Measurements from ENCODE around the gene STXBP6. TPM values are rescaled to one million over a fixed set of nuclear protein-coding genes. Genes with fewer than 3 reads are reported as not detected.
"Not testable (repeated sequence)": the region's sequence is repeated elsewhere in the genome, so short reads cannot be mapped to it uniquely, and the experiment has no call there.

The STXBP6 gene
- total RNA-seq, 1 experiment from 2014 or later = 12.6 TPM

DNA sequence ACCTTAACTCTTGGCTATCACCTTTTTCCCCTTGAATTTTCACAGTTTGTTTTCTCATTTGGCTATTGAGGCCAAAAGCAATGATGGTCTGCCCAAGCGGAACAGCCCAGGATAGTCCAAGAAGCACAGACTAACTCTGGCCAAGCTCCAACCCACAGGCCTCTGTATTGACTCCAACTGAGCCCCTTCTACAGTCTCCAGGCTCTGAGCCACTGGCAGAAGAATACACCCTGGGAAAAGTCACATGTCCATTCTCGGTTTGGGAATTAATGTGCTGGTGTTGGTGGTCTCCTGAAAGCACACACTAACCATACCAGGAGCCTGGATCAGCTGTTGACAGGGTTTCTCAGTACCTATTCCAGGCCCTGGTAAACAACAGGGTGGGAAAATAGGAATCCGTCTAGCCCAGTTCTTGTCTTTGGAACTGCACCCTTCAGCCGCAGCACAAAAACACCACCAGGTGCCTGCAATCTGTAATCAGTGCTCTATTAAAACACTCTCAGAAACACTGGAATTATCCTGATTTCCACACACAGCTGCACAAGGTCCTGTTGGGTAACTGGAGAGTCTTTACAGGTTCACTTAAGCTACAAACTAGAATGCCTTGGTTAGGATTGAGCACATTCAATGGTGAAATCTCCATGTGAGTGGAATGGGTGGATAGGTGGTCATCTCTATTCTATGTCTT lies 63.6 kb downstream of the STXBP6 start:
- no peak for DNase-seq (ENCODE audit: low spot score)

DNA sequence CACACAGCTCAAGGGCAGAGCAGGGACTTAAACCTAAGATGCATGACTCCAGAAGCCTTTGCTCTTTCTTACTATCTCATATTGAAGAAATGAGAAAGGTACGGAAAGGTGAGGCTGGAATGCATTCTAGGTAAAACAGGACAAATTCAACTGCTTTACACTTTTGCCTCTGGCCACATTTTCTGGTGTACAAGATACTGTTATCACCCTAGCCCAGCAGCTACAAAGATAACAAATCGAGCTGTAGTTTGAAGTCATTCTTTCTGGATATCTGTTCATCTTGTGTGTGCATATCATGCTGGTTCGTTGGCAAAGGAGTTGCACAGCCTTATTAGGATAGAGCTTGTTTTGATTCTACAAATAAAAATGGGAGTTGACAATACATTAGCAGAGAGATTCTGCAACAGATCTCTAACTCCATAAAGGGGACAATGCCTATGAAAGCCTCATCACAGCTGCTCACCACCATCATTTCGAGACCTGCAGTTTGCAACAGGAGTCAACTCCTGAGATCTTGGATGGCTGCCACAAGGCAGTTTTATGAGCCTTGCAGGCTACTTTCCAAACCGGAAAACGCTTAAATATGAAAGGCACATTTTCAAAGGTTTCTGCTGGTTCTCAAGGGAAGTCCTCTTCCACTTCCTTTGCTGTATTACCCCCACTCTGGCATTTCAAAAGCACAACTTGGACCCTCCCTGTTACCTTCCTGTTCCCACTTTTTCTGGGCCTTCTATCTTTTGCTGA lies 64.9 kb downstream of the STXBP6 start:
- peak; percentile 81 for DNase-seq (ENCODE audit: low spot score)

DNA sequence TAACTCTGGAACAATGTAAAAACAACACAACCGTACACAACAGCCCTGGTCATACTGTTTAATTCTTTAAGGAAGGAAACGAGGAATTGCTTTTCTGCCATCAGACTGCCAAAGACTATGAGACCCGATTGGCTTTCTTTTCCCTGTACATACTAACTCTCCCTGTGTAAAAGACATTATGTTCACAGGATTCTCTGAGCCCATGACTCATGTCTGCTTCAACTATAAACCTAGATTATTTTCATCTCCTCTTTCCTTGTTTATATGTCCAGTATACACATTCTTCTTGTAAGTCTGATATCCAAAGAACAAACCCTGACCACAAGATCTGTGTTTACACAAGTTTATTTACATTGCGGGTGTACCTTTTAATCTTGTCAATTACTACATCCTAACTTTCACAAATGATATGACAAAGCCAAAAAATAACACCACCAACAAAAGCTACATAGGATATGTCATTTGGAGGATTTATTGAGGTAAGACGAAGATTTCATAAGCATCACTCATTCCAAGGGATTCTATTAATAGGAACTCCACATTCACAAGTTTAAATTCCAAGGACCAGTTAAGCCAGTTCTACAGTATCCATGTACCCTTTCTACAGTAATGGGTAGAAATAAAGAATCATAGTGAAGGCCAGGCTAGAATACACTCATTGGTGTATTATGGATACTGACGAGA lies 67.3 kb downstream of the STXBP6 start:
- DNase-seq (ENCODE audit: low spot score) = peak; percentile 68

DNA sequence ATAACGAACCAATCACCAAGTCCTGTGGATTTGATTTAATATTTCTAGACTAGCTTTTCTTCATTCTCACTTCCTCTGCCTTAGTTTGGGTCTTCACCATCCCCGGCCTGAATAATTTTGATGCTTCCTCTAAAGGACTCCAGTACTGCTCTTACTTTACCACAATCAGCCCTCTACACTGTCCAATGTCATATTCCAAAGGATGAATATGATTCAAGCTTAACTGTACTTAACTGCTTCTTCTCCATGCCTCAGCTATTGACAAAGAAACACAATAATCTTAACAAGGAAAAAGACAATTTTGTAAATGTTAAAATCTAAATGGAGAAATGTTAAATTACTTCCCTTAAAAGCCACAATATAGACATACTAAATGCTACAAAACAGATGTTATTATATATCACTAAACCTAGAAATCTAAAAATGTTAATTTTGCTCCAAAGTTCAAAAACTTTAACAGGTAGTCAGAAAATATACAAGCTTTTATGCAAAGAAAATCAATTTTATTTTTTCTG lies 70.2 kb downstream of the STXBP6 start:
- no peak for DNase-seq (ENCODE audit: low spot score)

DNA sequence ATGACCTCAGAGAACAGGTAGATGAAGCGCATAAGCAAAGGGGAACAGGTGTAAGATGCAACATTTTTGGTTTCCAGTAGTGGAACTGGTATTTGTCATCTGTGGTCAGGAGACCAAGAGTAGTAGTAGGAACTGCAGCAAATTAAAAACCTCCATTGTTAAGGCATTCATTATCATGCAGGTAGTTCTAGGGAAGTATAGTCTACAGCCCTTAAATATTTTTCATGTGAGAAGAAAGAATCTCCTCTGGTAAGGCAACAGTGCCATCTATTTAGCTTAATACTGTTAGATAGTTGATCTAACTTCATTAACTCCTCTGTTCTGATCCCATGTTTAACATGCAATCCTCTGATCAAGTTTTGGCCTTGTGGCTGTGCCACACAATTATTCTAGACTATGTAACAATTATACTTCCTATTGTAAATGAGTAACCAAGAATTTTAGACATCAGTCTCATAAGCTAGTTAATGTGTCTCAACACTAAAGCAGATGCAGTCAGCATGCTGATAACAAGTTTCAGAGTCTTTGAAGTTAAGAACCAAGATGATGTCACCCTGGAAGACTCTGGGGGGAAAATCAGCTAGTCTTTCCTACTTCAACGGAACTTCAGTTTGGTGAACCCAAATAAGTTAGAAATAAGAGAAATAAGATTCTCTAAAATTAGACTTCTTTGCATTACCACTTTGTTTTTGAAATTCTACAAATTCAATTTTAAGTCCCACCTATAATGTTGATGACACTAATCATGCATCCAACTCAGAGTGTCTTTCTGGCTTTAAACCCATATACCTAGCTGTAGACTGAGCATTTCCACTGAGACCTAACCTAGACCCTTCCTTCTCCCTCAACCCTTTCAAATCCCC lies 70.9 kb downstream of the STXBP6 start:
- no peak for DNase-seq (ENCODE audit: low spot score)

DNA sequence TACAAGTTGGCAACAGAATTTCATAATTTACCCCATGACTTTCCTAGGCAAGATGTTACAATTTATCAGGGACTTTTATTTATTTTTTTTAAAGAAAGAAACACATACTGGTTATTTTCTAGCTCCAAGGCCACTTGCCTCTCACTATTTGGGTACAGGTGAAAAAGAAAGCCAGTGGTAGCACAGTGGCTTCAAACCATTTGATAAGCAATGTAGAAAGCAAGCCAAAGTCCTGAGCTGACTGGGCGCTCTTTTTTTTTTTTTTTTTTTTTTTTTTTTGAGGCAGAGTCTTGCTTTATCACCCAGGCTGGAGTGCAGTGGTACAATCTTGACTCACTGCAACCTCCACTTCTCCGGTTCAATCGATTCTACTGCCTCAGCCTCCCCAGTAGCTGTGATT lies 73.3 kb downstream of the STXBP6 start:
- no peak for DNase-seq (ENCODE audit: low spot score)

DNA sequence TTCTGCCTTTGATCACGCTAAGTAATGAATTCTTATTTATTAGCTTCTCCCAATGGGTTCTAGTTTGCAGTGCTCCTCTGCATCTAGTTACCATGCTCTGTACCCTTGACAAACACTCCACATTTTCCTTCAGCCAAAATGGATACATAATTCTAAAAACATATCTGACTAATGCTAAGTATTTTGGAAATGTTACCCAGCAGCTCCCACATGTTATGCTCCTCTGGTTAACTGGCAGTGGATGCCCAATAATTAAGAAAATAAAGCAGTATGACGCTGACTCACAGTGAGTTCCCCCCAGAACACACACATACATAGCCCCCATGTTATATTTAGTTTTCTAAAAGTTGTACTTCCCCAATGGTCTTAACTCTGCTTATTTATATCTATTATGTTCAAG lies 74.6 kb downstream of the STXBP6 start:
- DNase-seq (ENCODE audit: low spot score) = no peak

DNA sequence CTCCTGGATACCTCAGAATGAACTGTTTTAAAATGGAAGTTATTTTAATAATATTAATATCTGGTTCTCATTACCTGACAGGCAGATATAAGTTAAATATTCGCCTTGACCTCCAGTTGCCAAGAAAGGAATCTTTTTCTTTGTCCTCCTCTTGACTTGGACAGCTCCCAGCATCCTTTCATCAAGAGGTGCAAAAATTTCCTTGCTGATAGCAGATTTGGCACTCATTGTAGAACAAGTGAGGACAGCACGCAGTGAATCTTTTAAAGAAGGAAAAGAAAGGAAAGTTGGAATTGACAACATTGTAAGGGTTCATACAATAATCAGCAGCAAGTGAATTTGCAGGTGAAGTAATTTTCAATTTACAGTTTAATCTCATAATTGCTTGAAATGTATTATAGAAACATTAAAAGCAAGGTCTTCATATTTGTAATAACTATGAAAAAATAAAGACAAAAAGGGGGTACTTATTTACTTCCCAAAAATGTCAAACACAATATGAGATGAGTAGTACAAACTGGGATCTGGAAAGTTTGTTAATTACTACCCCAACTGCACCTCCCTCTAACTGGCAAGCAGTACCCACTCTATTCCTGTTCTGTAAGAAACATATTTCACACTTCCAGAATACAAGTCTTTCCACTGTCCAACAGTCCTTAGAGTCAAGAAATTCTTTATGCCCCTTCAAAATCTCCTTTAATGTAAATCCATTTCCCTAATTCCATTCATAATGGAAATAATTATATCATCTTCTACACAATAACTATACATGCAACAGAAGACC lies 75.2 kb downstream of the STXBP6 start:
- DNase-seq (ENCODE audit: low spot score) = no peak

DNA sequence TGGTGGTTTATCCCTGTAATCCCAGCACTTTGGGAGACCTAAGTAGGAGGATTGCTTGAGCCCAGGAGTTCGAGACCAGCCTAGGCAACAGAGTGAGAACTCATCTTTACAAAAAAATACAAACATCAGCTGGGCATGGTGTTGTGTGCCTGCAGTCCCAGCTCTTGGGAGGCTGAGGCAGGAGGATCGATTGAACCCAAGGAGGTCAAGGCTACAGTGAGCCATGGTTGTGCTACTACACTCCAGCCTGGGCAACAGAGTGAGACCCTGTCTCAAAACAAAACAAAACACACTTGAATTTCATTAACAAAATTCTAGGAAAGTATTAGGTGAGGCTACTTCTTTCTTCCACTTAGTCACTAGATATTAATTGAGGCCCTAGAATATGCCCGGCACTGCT lies 77.1 kb downstream of the STXBP6 start:
- no peak for DNase-seq (ENCODE audit: low spot score)

DNA sequence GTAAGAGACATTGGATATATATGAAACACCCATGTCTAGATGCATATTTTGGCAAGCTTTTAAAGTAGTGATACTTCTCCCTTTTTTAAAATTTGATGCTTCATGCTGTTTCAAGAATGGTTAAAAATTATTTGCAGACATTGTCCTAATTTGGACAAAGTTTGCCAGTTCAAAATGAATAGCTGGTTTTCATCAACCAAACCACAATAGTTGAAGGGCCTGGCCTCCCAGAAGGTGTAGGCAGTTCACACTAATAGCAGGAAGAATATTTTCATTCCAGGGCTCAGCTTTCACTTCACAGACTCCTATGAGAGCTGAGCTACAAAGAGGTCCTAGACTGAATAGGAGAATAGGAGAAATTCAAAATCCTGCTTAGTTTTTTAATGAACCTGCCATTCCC lies 78.7 kb downstream of the STXBP6 start:
- DNase-seq (ENCODE audit: low spot score) = no peak

DNA sequence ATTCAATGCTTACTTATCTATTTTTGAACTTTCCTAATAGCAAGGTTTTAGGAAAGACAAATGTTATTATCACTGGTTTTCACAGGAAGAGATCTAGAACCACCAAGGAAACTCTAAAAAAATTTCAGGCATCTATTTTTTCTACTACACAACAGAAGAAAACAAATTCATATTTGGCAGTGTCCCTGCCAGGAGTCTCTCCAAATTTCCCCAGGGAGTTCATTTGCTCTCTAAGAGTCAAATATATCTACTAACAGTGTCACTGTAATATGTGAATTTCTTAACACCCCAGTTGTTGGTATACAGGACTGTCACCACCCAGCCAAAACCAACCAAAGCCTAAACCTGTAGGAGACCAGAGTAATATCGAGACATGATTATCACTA lies 83.4 kb downstream of the STXBP6 start:
- DNase-seq (ENCODE audit: low spot score) = no peak

DNA sequence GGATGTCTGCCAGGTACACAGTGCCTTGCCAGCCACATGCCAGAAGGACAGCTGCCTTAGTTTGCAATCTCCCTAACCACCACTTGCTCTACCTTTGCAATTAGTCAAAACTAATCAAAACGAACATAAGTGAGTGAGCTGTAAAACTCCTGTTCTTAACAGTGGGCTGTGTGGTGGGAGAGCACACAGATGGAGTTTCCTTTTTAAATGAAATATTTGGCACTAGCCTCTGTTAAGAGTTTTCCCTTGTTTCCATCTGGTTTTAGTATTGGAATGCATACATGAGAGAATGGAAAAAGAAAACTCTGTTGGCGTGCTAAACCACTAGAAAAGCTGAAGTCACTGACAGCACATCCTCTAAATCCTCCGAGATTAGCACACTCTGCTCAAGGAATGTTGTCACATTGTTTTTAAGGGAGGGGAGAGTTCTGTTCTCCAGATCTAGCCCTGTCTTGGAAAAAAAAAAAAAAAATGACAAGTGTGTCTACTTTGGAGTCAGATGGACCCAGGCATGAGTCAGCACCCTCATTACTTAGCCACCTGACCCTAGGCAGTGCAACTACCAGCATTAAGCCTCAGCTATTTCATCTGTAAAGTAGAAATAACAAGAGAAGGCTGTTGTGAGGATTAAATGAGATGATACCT lies 83.9 kb downstream of the STXBP6 start:
- peak; percentile 30 for DNase-seq (ENCODE audit: low spot score)

DNA sequence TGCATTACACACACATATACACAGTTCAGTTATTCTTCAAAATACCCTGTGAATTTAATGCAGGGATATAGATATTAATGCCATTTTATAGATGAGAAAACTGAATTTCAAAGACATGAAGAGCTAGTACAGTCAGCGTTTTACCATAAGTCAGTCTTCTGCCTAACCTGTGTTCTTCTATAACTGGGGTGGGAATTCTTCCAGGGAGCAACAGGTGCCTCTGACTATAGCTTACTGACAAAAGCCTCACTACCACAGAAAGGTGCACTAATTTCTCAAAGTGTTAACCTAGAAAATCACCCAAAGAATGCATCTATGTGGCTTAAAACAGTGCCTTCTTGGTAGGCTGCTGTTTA lies 84.4 kb downstream of the STXBP6 start:
- no peak for DNase-seq (ENCODE audit: low spot score)

DNA sequence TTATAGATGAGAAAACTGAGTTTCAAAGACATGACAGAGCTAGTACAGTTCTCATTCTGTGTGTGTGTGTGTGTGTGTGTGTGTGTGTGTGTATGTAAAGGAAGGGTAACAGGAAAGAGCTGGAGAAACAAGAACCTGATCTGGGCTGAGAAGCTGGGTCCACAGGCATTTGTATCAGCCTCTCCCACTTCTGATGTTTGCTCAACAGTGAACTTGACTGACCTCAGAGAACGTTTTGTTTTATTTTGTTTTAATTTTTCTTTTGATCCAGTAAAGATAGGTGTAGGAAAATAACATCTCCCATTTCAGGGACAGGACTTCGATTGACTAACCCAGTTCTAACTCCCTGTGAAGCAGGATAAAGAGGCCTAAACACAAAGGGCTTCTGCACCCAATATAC lies 85.4 kb downstream of the STXBP6 start:
- no peak for DNase-seq (ENCODE audit: low spot score)

DNA sequence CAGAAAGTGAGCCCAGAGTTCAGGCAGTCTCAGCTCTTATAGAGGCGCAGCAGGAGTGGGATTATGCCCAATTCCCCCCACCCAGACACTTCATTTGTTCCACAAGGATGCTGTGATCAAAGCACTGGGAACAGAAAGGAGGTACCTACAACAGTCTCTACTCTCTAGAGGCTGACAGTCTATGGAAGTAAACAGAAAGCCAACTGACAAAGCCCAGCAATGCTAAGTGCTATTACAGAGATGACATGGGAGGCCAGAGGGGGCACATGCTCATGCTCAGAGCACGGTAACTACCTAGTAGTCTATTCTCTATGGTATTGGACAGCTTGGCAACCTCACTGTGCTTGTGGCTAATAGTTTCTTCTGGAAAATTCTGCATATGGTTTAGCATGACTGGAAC lies 85.9 kb downstream of the STXBP6 start:
- no peak for DNase-seq (ENCODE audit: low spot score)

DNA sequence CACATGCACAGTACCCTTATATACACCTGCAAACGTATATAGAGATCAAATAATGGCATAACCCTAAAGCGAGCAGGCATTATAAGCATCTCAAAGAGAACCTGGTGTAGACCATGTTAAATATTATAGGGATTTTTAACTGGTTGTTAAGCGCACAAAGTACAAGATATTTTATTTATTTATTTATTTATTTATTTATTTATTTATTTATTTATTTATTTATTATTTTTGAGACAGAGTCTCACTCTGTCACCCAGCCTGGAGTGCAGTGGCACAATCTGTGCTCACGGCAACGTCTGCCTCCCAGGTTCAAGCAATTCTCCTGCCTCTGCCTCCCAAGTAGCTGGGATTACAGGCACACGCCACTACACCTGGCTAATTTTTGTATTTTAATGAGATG lies 87.8 kb downstream of the STXBP6 start:
- not testable (repeated sequence) for DNase-seq (ENCODE audit: low spot score)

DNA sequence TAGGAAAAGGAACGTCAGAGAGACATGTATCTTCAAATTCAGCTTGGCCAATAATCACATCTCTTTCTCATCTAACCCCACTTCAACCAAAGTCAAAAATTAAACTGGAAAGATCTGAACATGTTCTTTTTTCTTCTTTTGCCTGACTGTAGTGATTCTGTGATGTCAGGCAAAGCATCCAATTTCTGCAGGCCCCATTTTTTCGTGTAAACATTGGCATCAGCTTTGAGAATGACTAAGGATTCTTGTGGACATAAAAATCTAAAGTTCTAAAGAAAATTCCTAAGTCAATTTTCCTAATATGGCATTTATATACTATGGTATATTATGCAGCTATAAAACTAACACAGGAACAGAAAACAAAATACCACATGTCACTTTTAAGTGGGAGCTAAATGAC lies 89.1 kb downstream of the STXBP6 start:
- DNase-seq (ENCODE audit: low spot score) = no peak

DNA sequence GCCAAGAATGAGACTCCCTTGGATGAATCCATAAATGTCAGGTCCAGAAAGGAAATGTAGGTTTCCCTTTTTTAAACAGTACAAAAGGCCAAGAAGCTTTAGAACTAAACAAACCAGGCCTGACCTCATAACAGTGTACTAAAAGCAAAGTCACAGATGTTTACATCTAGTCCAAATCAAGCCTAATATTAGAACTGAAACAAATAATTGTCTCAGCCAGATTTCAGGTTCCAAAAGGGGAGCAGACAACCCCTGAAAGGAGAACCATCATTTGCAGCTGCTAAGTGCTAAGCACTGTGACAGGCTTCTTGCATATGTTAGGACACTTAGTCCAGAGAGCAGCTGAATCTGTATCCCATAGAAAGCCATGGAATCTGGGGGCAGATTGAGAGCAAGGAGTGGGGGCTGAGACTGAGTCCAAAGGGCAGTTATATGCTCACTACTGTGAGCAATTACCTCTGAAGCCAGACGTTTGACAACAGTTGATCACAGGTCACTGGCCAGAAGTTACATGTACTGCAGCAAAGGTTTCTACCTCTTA lies 90.1 kb downstream of the STXBP6 start:
- no peak for DNase-seq (ENCODE audit: low spot score)

DNA sequence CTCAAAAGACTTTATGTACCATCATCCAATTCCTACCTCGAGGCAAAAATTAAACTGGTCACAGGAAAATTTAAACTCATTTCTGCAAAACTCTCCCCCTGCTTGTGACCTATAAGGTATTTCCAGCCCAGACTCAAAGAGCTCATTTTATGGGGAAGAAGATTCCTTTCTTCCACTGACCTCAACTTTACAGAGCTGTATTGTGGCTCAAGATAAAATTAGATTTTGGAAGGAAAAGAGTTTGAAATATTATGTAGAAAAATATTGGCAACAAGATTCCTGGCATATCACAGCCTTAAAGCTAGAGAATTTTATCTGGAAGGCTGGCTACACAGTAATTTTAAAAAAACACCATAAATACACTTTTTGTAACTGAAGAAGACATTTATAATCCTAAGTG lies 91.7 kb downstream of the STXBP6 start:
- DNase-seq (ENCODE audit: low spot score) = no peak

DNA sequence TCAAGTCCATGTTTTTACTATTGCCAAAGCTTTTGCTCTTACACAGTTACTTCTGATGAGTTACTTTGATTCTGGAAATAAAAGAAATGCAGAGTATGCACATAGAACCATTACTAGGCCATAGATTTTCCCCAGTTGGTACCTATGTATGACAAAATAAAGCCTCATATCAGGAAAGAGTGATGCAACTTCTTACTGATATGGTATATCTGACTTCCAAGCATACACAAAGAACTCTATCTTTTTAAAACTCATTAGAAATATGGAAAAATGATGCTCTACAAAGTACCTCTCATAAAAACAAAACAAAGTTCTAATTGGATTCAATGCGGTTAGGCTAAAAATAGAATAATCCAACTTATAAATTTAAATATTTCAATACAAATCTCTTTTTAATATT lies 92.1 kb downstream of the STXBP6 start:
- no peak for DNase-seq (ENCODE audit: low spot score)
